ENCODE data around the gene HPSE2. TPM values are rescaled to one million over a fixed set of nuclear protein-coding genes. Genes with fewer than 3 reads are reported as not detected.

The HPSE2 gene
- total RNA-seq, 2 experiments from 2014 or later: not detected

DNA sequence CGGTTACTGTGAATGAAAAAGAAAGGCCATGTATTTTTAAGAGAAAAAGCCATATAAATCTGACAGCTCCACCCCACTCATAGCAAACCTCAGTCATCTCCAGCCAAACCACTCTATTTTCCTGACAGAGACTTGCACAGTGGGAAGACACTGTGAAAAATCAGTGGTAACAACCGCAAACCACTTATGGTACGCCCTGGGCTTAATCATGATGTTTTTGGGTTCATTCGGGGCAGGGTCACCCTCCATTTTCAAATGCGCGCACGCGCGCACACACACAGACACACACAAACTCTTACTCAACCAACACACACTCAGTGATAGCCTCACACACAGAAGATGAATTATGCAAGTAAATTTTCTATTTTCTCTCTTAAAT, 706.9 kb downstream of the HPSE2 start:
- no peak overlapping the region for H3K27ac Mint-ChIP-seq
- ATAC-seq (ENCODE audit: poor library complexity) (no peak), DNase-seq (no peak)
- H3K27me3 ChIP-seq (ENCODE audit: control insufficient read depth in 1 of 2, insufficient read depth in 2 of 2, low read length in 2 of 2): peaks cover 4% of the 10 kb centered on the region in 2 experiments
- H3K27me3 Mint-ChIP-seq: peaks cover 4% of the 10 kb centered on the region
- no peaks in the 10 kb centered on the region for H3K9me3 Mint-ChIP-seq
- intact Hi-C loops (cut with DNase I, micrococcal nuclease): no loop called here
- ChIA-PET CTCF (interaction anchor here (1.0 kb wide), 1 partner anchor 10 kb away, joined by 3 read pairs; no protein-coding TSS in a partner anchor), POLR2A (no interaction called here)
- H3K27ac ChIP-seq (ENCODE audit: low read depth in 1 of 2, low read length in 2 of 2): no peak overlapping the region
- no peaks in the 10 kb centered on the region for H3K36me3 Mint-ChIP-seq (ENCODE audit: low read depth)
- H3K4me3 Mint-ChIP-seq: no peak overlapping the region
- H3K36me3 ChIP-seq (ENCODE audit: insufficient read depth, low read length): no peaks in the 10 kb centered on the region
- no peak overlapping the region for H3K4me3 ChIP-seq (ENCODE audit: low read length)
- no peaks in the 10 kb centered on the region for H3K4me1 ChIP-seq (ENCODE audit: insufficient read depth, low read length)
- no peaks in the 10 kb centered on the region for H3K9me3 ChIP-seq (ENCODE audit: control insufficient read depth in 1 of 2, insufficient read depth in 1 of 2, low read length in 2 of 2)
- H3K4me1 Mint-ChIP-seq (ENCODE audit: low read depth): no peaks in the 10 kb centered on the region
- TF ChIP-seq, protein P1, sequence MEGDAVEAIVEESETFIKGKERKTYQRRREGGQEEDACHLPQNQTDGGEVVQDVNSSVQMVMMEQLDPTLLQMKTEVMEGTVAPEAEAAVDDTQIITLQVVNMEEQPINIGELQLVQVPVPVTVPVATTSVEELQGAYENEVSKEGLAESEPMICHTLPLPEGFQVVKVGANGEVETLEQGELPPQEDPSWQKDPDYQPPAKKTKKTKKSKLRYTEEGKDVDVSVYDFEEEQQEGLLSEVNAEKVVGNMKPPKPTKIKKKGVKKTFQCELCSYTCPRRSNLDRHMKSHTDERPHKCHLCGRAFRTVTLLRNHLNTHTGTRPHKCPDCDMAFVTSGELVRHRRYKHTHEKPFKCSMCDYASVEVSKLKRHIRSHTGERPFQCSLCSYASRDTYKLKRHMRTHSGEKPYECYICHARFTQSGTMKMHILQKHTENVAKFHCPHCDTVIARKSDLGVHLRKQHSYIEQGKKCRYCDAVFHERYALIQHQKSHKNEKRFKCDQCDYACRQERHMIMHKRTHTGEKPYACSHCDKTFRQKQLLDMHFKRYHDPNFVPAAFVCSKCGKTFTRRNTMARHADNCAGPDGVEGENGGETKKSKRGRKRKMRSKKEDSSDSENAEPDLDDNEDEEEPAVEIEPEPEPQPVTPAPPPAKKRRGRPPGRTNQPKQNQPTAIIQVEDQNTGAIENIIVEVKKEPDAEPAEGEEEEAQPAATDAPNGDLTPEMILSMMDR (IDR thresholded peaks at IDR 0.05): no peak

GRCh38 chr10:98528166-98528804, 707.4 kb downstream of the HPSE2 start:
- H3K9me3 Mint-ChIP-seq: no peaks in the 10 kb centered on the region

GRCh38 chr10:98525969-98526368, 709.7 kb downstream of the HPSE2 start:
- Histone ChIP-seq H3K27me3 (ENCODE audit: control insufficient read depth in 1 of 2, insufficient read depth in 2 of 2, low read length in 2 of 2) (peaks cover 0 to 4% of the 10 kb centered on the region in 2 experiments), H3K4me3 (ENCODE audit: low read length) (no peak overlapping the region), H3K4me1 (ENCODE audit: insufficient read depth, low read length) (no peaks in the 10 kb centered on the region), H3K27ac (ENCODE audit: low read depth in 1 of 2, low read length in 2 of 2) (no peak overlapping the region), H3K9me3 (ENCODE audit: control insufficient read depth in 1 of 2, insufficient read depth in 1 of 2, low read length in 2 of 2) (no peaks in the 10 kb centered on the region), H3K36me3 (ENCODE audit: insufficient read depth, low read length) (no peaks in the 10 kb centered on the region)
- CTCF ChIA-PET: no interaction called here
- no peaks in the 10 kb centered on the region for H3K27me3 Mint-ChIP-seq
- TF ChIP-seq, protein P1 (IDR thresholded peaks at IDR 0.05): no peak
- no peaks in the 10 kb centered on the region for H3K9me3 Mint-ChIP-seq
- no peak for DNase-seq
- no peak overlapping the region for H3K4me3 Mint-ChIP-seq
- intact Hi-C loops (cut with DNase I, micrococcal nuclease): no loop called here
- no peak overlapping the region for H3K27ac Mint-ChIP-seq
- no peaks in the 10 kb centered on the region for H3K4me1 Mint-ChIP-seq (ENCODE audit: low read depth)
- no peak for ATAC-seq (ENCODE audit: poor library complexity)
- H3K36me3 Mint-ChIP-seq (ENCODE audit: low read depth): no peaks in the 10 kb centered on the region
- POLR2A ChIA-PET: no interaction called here

More at GRCh38 chr10:98528166-98528804, 707.4 kb downstream of the HPSE2 start:
- H3K27ac ChIP-seq (ENCODE audit: low read depth in 1 of 2, low read length in 2 of 2): no peak overlapping the region
- Mint-ChIP-seq H3K27me3 (peaks cover 4% of the 10 kb centered on the region), H3K4me3 (no peak overlapping the region), H3K27ac (no peak overlapping the region), H3K4me1 (ENCODE audit: low read depth) (no peaks in the 10 kb centered on the region), H3K36me3 (ENCODE audit: low read depth) (no peaks in the 10 kb centered on the region)
- DNase-seq (no peak), ATAC-seq (ENCODE audit: poor library complexity) (no peak)
- POLR2A ChIA-PET: no interaction called here
- no peak overlapping the region for H3K4me3 ChIP-seq (ENCODE audit: low read length)
- H3K27me3 ChIP-seq (ENCODE audit: control insufficient read depth in 1 of 2, insufficient read depth in 2 of 2, low read length in 2 of 2): peaks cover 4% of the 10 kb centered on the region in 2 experiments
- no peaks in the 10 kb centered on the region for H3K36me3 ChIP-seq (ENCODE audit: insufficient read depth, low read length)
- TF ChIP-seq, protein P1 (IDR thresholded peaks at IDR 0.05): no peak
- H3K9me3 ChIP-seq (ENCODE audit: control insufficient read depth in 1 of 2, insufficient read depth in 1 of 2, low read length in 2 of 2): no peaks in the 10 kb centered on the region
- CTCF ChIA-PET: interaction anchor here (1.0 kb wide), 1 partner anchor 11 kb away, joined by 3 read pairs; no protein-coding TSS in a partner anchor
- intact Hi-C loops (cut with DNase I, micrococcal nuclease): no loop called here
- no peaks in the 10 kb centered on the region for H3K4me1 ChIP-seq (ENCODE audit: insufficient read depth, low read length)

All from CD4-positive, alpha-beta T cell (primary cell).